Astrocyte (in vitro differentiated cells and primary cell): Measurements from ENCODE around the gene UMODL1. TPM values are rescaled to one million over a fixed set of nuclear protein-coding genes. Genes with fewer than 3 reads are reported as not detected.

Experiments used
- DNase-seq: peaks from one replicate; pipeline ENCODE4 v3.0.0-alpha.2; 2010; ENCODE audit warnings: low read depth
- FAIRE-seq: peaks from 2 replicates; lab custom pipeline; 2011; peaks lifted over from hg19 to GRCh38; lab: Jason Lieb, UNC
- H2AFZ ChIP-seq: 2 replicates; pipeline ENCODE4 v1.6.0; 2012; ENCODE audit warnings: low read depth, low read length, inconsistent platforms
- H3K27ac ChIP-seq: 2 replicates; pipeline ENCODE4 v1.5.1; 2011; ENCODE audit warnings: low read depth, low read length, inconsistent platforms
- H3K27me3 ChIP-seq: 2 replicates; pipeline ENCODE4 v1.6.0; 2011; ENCODE audit warnings: low read length, inconsistent platforms; ENCODE audit not compliant: insufficient read depth
- H3K36me3 ChIP-seq: 2 replicates; pipeline ENCODE4 v1.5.1; 2011; ENCODE audit warnings: low read length, inconsistent platforms; ENCODE audit not compliant: insufficient read depth
- H3K4me1 ChIP-seq: 2 replicates; pipeline ENCODE4 v1.5.1; 2011; ENCODE audit warnings: low read length, inconsistent platforms; ENCODE audit not compliant: insufficient read depth
- H3K4me2 ChIP-seq: 2 replicates; pipeline ENCODE4 v1.6.0; 2012; ENCODE audit warnings: low read length, inconsistent platforms
- H3K4me3 ChIP-seq: 2 replicates; pipeline ENCODE4 v1.5.1; 2011; ENCODE audit warnings: low read depth, mild to moderate bottlenecking, low read length, inconsistent platforms; ENCODE audit not compliant: insufficient read depth
- H3K79me2 ChIP-seq: 2 replicates; pipeline ENCODE4 v1.6.0; 2012; ENCODE audit warnings: mild to moderate bottlenecking, low read length, inconsistent platforms; ENCODE audit not compliant: insufficient read depth
- H3K9ac ChIP-seq: 2 replicates; pipeline ENCODE4 v1.6.0; 2012; ENCODE audit warnings: mild to moderate bottlenecking, low read length, inconsistent platforms
- H3K9me3 ChIP-seq: 2 replicates; pipeline ENCODE4 v1.5.1; 2012; ENCODE audit warnings: low read depth, mild to moderate bottlenecking, low read length, inconsistent platforms; ENCODE audit not compliant: insufficient read depth
- H4K20me1 ChIP-seq: 2 replicates; pipeline ENCODE4 v1.6.0; 2012; ENCODE audit warnings: low read length, inconsistent platforms; ENCODE audit not compliant: insufficient read depth
- H3K27ac Mint-ChIP-seq: one replicate; pipeline ENCODE4 v1.8.0; 2021; ENCODE audit warnings: mild to moderate bottlenecking, mixed read lengths; ENCODE audit not compliant: unreplicated experiment
- H3K27me3 Mint-ChIP-seq: one replicate; pipeline ENCODE4 v1.8.0; 2021; ENCODE audit warnings: low read depth, mixed read lengths; ENCODE audit not compliant: unreplicated experiment
- H3K36me3 Mint-ChIP-seq: one replicate; pipeline ENCODE4 v1.8.0; 2021; ENCODE audit warnings: low read depth, mixed read lengths; ENCODE audit not compliant: unreplicated experiment
- H3K4me1 Mint-ChIP-seq: one replicate; pipeline ENCODE4 v1.8.0; 2021; ENCODE audit warnings: low read depth, mixed read lengths; ENCODE audit not compliant: unreplicated experiment
- H3K4me3 Mint-ChIP-seq: one replicate; pipeline ENCODE4 v1.8.0; 2021; ENCODE audit warnings: mild to moderate bottlenecking, moderate library complexity, mixed read lengths; ENCODE audit not compliant: unreplicated experiment
- H3K9me3 Mint-ChIP-seq: one replicate; pipeline ENCODE4 v1.8.0; 2021; ENCODE audit warnings: mild to moderate bottlenecking, mixed read lengths; ENCODE audit not compliant: unreplicated experiment
- EZH2 ChIP-seq: IDR thresholded peaks from 2 replicates; pipeline ENCODE4 v1.6.1; 2012; ENCODE audit warnings: mild to moderate bottlenecking, low read length, inconsistent platforms; ENCODE audit not compliant: insufficient read depth
- total RNA-seq: library from RNA; stranded (reverse); gene quantifications from 2 replicates; pipeline ENCODE4 v1.2.1, GENCODE V29; 2021
- TF ChIP-seq, protein P1 (sequence below): IDR thresholded peaks from 2 replicates; pipeline ENCODE4 v1.5.1; 2011; ENCODE audit warnings: low read depth, mild to moderate bottlenecking, inconsistent platforms, low read length, moderate library complexity; ENCODE audit not compliant: insufficient read depth

The UMODL1 gene
- total RNA-seq, 1 donor from 2014 or later: not detected

DNA sequence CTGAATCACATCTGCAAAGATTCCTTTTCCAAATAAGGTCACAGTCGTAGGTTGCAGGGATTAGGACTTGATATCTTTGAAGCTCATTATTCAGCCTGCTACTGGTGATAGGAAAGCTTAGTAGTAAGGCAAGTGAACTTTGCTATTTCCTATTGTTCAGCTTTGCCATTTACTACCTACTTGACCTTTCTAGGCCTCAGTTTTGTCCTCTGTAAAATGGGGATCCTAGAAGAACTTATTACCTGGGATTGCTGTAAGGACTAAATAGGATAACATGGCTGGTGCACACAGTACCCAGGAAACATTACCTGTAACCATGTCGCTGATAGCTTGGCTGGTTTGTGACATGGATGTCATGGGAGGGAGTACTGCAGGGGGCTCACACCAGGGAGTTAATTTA is 24.5 kb downstream of the UMODL1 start:
- Histone ChIP-seq H3K4me1 (peaks cover 26% of the 10 kb centered on the region), H3K36me3 (no peaks in the 10 kb centered on the region), H3K9ac (no peak overlapping the region), H3K4me2 (no peak overlapping the region), H2AFZ (no peak overlapping the region), H3K9me3 (peaks cover 6% of the 10 kb centered on the region), H3K79me2 (no peaks in the 10 kb centered on the region), H3K4me3 (no peak overlapping the region), H3K27me3 (peaks cover 3% of the 10 kb centered on the region), H3K27ac (no peak overlapping the region), H4K20me1 (no peaks in the 10 kb centered on the region)
- Mint-ChIP-seq H3K9me3 (peaks cover 13% of the 10 kb centered on the region), H3K4me3 (no peak overlapping the region), H3K4me1 (peaks cover 14% of the 10 kb centered on the region), H3K36me3 (peaks cover 5% of the 10 kb centered on the region), H3K27me3 (peaks cover 15% of the 10 kb centered on the region), H3K27ac (peak overlapping the region; percentile 47)
- FAIRE-seq: no peak
- TF ChIP-seq EZH2: no peak
- TF ChIP-seq, protein P1, sequence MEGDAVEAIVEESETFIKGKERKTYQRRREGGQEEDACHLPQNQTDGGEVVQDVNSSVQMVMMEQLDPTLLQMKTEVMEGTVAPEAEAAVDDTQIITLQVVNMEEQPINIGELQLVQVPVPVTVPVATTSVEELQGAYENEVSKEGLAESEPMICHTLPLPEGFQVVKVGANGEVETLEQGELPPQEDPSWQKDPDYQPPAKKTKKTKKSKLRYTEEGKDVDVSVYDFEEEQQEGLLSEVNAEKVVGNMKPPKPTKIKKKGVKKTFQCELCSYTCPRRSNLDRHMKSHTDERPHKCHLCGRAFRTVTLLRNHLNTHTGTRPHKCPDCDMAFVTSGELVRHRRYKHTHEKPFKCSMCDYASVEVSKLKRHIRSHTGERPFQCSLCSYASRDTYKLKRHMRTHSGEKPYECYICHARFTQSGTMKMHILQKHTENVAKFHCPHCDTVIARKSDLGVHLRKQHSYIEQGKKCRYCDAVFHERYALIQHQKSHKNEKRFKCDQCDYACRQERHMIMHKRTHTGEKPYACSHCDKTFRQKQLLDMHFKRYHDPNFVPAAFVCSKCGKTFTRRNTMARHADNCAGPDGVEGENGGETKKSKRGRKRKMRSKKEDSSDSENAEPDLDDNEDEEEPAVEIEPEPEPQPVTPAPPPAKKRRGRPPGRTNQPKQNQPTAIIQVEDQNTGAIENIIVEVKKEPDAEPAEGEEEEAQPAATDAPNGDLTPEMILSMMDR: no peak
- DNase-seq: no peak

GRCh38 chr21:42096566-42096965 is 25.4 kb downstream of the UMODL1 start:
- peaks cover 5% of the 10 kb centered on the region for H3K36me3 Mint-ChIP-seq
- peak overlapping the region; percentile 99 for H3K27ac Mint-ChIP-seq
- Histone ChIP-seq H3K4me1 (peaks cover 26% of the 10 kb centered on the region), H3K79me2 (no peaks in the 10 kb centered on the region), H3K27ac (peak overlapping the region; percentile 94), H3K4me3 (no peak overlapping the region), H3K9me3 (peaks cover 6% of the 10 kb centered on the region), H3K27me3 (peaks cover 3% of the 10 kb centered on the region), H3K9ac (peak overlapping the region; percentile 80), H2AFZ (no peak overlapping the region), H4K20me1 (no peaks in the 10 kb centered on the region), H3K4me2 (no peak overlapping the region), H3K36me3 (no peaks in the 10 kb centered on the region)
- H3K4me1 Mint-ChIP-seq: peaks cover 14% of the 10 kb centered on the region
- no peak for DNase-seq
- TF ChIP-seq, protein P1: no peak
- no peak for TF ChIP-seq EZH2
- H3K4me3 Mint-ChIP-seq: no peak overlapping the region
- H3K27me3 Mint-ChIP-seq: peaks cover 5% of the 10 kb centered on the region
- H3K9me3 Mint-ChIP-seq: peaks cover 9% of the 10 kb centered on the region
- no peak for FAIRE-seq

GRCh38 chr21:42097274-42097673 is 26.2 kb downstream of the UMODL1 start:
- Histone ChIP-seq H3K79me2 (no peaks in the 10 kb centered on the region), H3K9ac (peak overlapping the region; percentile 80), H3K27me3 (peaks cover 3% of the 10 kb centered on the region), H3K4me2 (peak overlapping the region; percentile 34), H3K36me3 (no peaks in the 10 kb centered on the region), H3K4me3 (no peak overlapping the region), H3K27ac (peak overlapping the region; percentile 94), H3K9me3 (peaks cover 6% of the 10 kb centered on the region), H3K4me1 (peaks cover 28% of the 10 kb centered on the region), H4K20me1 (no peaks in the 10 kb centered on the region), H2AFZ (peak overlapping the region; percentile 35)
- Mint-ChIP-seq H3K36me3 (peaks cover 5% of the 10 kb centered on the region), H3K9me3 (peaks cover 9% of the 10 kb centered on the region), H3K4me3 (no peak overlapping the region), H3K27me3 (no peaks in the 10 kb centered on the region), H3K4me1 (peaks cover 16% of the 10 kb centered on the region), H3K27ac (peak overlapping the region; percentile 99)
- TF ChIP-seq EZH2: no peak
- TF ChIP-seq, protein P1: no peak
- FAIRE-seq (no peak), DNase-seq (no peak)
